Choroid plexus epithelial cell (primary cell): ENCODE data around the gene CNOT6.

Experiments
- DNase-seq: peaks from one replicate; pipeline ENCODE4 v3.0.0-alpha.2; 2010; ENCODE audit warnings: low read depth
- H3K4me3 ChIP-seq: 2 replicates; pipeline ENCODE4 v1.5.1; 2011; ENCODE audit warnings: low read depth, mild to moderate bottlenecking, control low read depth, low read length, moderate library complexity
- TF ChIP-seq, protein P1 (sequence below): conservative IDR thresholded peaks from 2 replicates; pipeline ENCODE4 v1.5.1; 2011; ENCODE audit warnings: low read depth, mild to moderate bottlenecking, control low read depth, inconsistent platforms, low read length, moderate library complexity

Gene CNOT6

DNA sequence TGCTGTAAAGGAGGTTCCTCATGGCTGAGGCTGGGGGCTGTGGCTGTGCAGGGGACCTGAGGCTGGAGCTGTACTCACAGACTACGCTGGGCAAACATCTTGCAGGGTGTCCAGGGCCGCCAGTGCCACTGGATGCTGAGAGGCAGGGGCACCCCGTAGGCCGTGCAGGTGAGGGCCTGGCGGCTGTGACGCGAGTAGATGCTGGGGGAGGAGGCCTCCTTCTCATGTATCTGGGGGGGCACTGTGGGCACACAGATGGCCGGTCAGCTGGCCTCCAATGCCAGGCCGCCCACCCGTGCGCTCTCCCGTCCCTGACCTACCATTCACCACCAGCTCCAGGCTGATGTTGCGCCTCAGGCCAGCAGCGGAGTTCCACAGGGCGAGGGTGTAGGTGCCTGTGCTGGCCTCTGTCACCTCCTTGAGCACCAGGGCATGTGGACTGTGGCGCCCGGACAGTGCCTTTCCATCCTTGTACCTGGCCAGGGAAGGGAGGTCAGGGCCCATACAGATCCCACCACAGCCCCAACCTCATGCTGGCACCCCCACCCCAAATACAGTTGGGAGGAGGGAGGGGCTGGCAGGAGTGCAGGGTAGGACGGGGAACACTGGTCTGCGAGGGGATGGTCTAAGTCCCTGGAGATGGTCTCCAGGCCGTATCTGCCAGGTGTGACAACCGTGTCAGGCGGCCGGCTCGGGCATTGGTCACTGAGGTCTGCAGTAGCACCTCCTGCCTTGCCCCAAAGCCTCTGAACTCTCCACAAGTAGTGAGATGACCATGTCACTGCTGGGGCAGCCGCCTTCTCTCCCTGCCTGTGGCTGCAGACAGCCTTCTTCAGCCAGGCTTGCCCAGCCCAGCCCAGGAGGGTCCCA lies 131.8 kb downstream of the CNOT6 start:
- TF ChIP-seq, protein P1, sequence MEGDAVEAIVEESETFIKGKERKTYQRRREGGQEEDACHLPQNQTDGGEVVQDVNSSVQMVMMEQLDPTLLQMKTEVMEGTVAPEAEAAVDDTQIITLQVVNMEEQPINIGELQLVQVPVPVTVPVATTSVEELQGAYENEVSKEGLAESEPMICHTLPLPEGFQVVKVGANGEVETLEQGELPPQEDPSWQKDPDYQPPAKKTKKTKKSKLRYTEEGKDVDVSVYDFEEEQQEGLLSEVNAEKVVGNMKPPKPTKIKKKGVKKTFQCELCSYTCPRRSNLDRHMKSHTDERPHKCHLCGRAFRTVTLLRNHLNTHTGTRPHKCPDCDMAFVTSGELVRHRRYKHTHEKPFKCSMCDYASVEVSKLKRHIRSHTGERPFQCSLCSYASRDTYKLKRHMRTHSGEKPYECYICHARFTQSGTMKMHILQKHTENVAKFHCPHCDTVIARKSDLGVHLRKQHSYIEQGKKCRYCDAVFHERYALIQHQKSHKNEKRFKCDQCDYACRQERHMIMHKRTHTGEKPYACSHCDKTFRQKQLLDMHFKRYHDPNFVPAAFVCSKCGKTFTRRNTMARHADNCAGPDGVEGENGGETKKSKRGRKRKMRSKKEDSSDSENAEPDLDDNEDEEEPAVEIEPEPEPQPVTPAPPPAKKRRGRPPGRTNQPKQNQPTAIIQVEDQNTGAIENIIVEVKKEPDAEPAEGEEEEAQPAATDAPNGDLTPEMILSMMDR: no peak
- H3K4me3 ChIP-seq: no peak overlapping the region
- no peak for DNase-seq

DNA sequence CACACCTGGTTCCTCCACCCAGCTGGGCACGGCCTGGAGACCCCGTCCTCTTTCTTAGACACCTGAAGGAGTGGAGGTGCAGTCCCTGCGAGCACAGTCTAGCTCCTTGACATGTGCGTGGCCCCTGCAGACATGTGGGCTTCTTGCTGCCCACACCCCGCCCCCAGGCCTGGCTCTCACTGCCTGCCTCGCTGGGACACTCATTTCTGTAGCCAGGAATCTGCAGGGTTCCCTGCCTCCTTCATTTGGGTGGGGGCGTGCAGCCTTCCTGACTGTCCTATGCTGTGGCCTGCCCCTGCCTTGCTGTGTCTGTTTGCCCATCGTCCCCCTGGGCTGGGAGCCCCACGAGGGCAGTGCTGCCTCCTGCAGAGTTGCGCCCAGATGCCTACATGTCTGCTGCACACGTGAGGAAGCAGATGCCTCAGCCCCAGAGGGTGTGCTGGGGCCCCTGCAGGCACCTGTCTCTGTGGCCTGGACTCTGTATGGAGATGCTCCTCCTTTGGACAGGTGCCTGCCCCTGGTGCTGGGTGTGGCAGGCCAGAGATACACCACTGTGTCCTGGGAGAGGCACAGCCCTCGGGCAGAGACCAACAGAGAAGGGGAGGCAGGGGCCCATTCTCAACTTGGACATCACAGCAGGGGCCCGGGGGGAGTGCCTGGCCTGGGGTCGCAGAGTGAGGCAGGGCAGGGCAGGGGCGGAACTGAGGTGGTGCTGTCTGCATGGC lies 132.6 kb downstream of the CNOT6 start:
- no peak overlapping the region for H3K4me3 ChIP-seq
- TF ChIP-seq, protein P1: no peak
- DNase-seq: no peak

DNA sequence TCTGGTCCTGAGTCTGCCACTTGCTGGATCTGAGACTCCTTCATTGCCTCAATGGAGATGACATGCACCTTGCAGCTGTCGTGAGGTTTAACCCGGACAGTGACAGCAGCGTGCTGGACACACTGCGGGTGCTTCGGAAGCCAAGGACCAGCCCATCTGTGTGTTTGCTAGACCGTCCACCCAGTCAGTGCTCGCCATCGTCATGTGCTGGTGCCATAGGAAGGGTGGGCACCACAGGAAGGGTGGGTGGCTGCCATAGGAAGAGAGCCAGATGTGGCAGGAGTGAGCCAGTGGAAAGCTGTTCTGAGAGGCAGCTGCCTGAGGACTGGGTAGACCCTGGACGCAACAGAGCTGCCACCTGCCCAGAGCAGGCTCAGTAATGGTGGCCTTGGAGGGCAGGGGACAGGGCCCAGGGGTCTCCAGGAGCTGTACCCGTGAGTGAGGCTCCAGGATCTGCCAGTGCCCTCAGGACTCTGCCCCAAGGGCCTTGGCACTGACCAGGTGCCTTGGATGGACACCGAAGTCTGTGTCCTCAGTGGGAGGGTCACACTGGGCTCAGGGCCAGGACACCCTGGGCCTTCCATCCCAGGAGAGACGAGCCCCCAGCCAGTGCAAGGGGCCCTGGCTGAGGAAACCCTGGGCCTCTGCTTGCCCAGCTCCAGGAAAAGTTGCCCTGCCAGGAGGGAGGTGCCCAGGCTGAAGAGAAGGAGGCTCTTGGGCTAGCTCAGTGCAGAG lies 133.4 kb downstream of the CNOT6 start:
- DNase-seq: no peak
- no peak overlapping the region for H3K4me3 ChIP-seq
- TF ChIP-seq, protein P1: no peak
